ENCODE measurements around the gene HNF1A.

HNF1A gene

GRCh38 chr12:120959111-120959878, 19.0 kb upstream of the HNF1A start:
- H4K20me1 ChIP-seq (ENCODE audit: insufficient read depth, low read length, poor library complexity, severe bottlenecking): no peaks in the 10 kb centered on the region
- peak overlapping the region; percentile 70 for H3K9ac ChIP-seq (ENCODE audit: low read depth, low read length, poor library complexity, severe bottlenecking)
- H3K9me3 ChIP-seq (ENCODE audit: insufficient read depth, low read depth, low read length): no peaks in the 10 kb centered on the region
- H3F3A ChIP-seq (ENCODE audit: low read depth): peaks cover 5% of the 10 kb centered on the region; the same call in 1 of the 2 replicates
- H3K4me1 ChIP-seq (ENCODE audit: insufficient read depth, low read length, poor library complexity, severe bottlenecking): peaks cover 58% of the 10 kb centered on the region
- no peak overlapping the region for H2AFZ ChIP-seq (ENCODE audit: low read length)
- no peaks in the 10 kb centered on the region for H3K27me3 ChIP-seq (ENCODE audit: insufficient read depth, low read length, poor library complexity, severe bottlenecking)
- H3K4me2 ChIP-seq (ENCODE audit: low read depth, low read length, poor library complexity, severe bottlenecking): peak overlapping the region; percentile 82
- no peaks in the 10 kb centered on the region for H3K9me2 ChIP-seq (replicated peaks; ENCODE audit: low read depth, low read length)
- H3K36me3 ChIP-seq (ENCODE audit: insufficient read depth, low read length): no peaks in the 10 kb centered on the region
- H3K79me2 ChIP-seq (ENCODE audit: insufficient read depth, low read length): no peaks in the 10 kb centered on the region
- TF ChIP-seq EZH2phosphoT487 (IDR thresholded peaks at IDR 0.05; ENCODE audit: borderline replicate concordance) (no peak), CTCF (conservative IDR thresholded peaks at IDR 0.05; ENCODE audit: low read length) (no peak)
- H3K4me3 ChIP-seq (ENCODE audit: low read length, poor library complexity, severe bottlenecking): peak overlapping the region; percentile 60

- TF ChIP-seq EZH2phosphoT487 (IDR thresholded peaks at IDR 0.05; ENCODE audit: borderline replicate concordance): no peak
- no peak for TF ChIP-seq CTCF (conservative IDR thresholded peaks at IDR 0.05; ENCODE audit: low read length)
- Histone ChIP-seq H3K4me2 (ENCODE audit: low read depth, low read length, poor library complexity, severe bottlenecking) (peak overlapping the region; percentile 82), H3K4me3 (ENCODE audit: low read length, poor library complexity, severe bottlenecking) (no peak overlapping the region), H3K27me3 (ENCODE audit: insufficient read depth, low read length, poor library complexity, severe bottlenecking) (no peaks in the 10 kb centered on the region), H3K9ac (ENCODE audit: low read depth, low read length, poor library complexity, severe bottlenecking) (peak overlapping the region; percentile 42), H4K20me1 (ENCODE audit: insufficient read depth, low read length, poor library complexity, severe bottlenecking) (no peaks in the 10 kb centered on the region), H3K9me2 (replicated peaks; ENCODE audit: low read depth, low read length) (no peaks in the 10 kb centered on the region), H2AFZ (ENCODE audit: low read length) (no peak overlapping the region), H3F3A (ENCODE audit: low read depth) (peaks cover 5% of the 10 kb centered on the region; the same call in 1 of the 2 replicates), H3K4me1 (ENCODE audit: insufficient read depth, low read length, poor library complexity, severe bottlenecking) (peaks cover 58% of the 10 kb centered on the region), H3K79me2 (ENCODE audit: insufficient read depth, low read length) (no peaks in the 10 kb centered on the region), H3K36me3 (ENCODE audit: insufficient read depth, low read length) (no peaks in the 10 kb centered on the region), H3K9me3 (ENCODE audit: insufficient read depth, low read depth, low read length) (no peaks in the 10 kb centered on the region)
Measured at GRCh38 chr12:120960657-120961056, 17.7 kb upstream of the HNF1A start.

GRCh38 chr12:120961604-120962531, 16.5 kb upstream of the HNF1A start:
- Histone ChIP-seq H3K27me3 (ENCODE audit: insufficient read depth, low read length, poor library complexity, severe bottlenecking) (no peaks in the 10 kb centered on the region), H3F3A (ENCODE audit: low read depth) (peaks cover 5% of the 10 kb centered on the region; the same call in 1 of the 2 replicates), H2AFZ (ENCODE audit: low read length) (no peak overlapping the region; the same call in 1 of the 2 replicates), H3K4me3 (ENCODE audit: low read length, poor library complexity, severe bottlenecking) (no peak overlapping the region), H3K9me2 (replicated peaks; ENCODE audit: low read depth, low read length) (no peaks in the 10 kb centered on the region), H3K79me2 (ENCODE audit: insufficient read depth, low read length) (no peaks in the 10 kb centered on the region), H3K9ac (ENCODE audit: low read depth, low read length, poor library complexity, severe bottlenecking) (no peak overlapping the region), H3K4me2 (ENCODE audit: low read depth, low read length, poor library complexity, severe bottlenecking) (peak overlapping the region; percentile 33), H3K4me1 (ENCODE audit: insufficient read depth, low read length, poor library complexity, severe bottlenecking) (peaks cover 52% of the 10 kb centered on the region), H3K36me3 (ENCODE audit: insufficient read depth, low read length) (no peaks in the 10 kb centered on the region), H3K9me3 (ENCODE audit: insufficient read depth, low read depth, low read length) (no peaks in the 10 kb centered on the region), H4K20me1 (ENCODE audit: insufficient read depth, low read length, poor library complexity, severe bottlenecking) (no peaks in the 10 kb centered on the region)
- no peak for TF ChIP-seq CTCF (conservative IDR thresholded peaks at IDR 0.05; ENCODE audit: low read length)
- no peak for TF ChIP-seq EZH2phosphoT487 (IDR thresholded peaks at IDR 0.05; ENCODE audit: borderline replicate concordance)
